ENCODE results near the gene CFAP57.

The CFAP57 gene

GRCh38 chr1:43234267-43234666 is 62.1 kb downstream of the CFAP57 start:
- Histone ChIP-seq H3K4me1 (ENCODE audit: control insufficient read depth, insufficient read depth, low read length) (peaks cover 53% of the 10 kb centered on the region), H3K9me3 (ENCODE audit: control insufficient read depth, low read length) (no peaks in the 10 kb centered on the region), H3K36me3 (ENCODE audit: control insufficient read depth, insufficient read depth, low read length) (no peaks in the 10 kb centered on the region), H3K4me3 (ENCODE audit: low read length) (no peak overlapping the region), H3K9ac (ENCODE audit: low read length) (no peak overlapping the region), H3K27me3 (ENCODE audit: control insufficient read depth, insufficient read depth, low read length) (no peaks in the 10 kb centered on the region)

DNA sequence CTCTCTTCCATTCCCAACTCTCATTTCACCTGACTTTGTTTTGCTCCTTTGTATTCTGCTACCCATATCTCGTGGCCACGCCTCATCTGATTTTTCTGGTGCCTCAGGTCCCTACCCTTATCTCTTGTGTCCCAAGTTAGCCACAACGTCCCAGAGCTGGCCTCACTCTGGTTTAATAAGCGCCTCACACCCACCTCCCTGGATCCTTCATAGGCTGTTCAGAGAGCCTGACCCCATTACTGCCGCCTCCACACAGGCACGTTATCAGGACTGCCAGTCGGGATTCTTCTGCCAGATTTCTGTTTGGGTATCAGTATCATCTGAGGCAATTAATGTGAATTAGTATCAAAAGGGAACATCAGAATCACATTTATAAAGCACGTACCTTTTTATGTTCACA is 62.9 kb downstream of the CFAP57 start:
- Histone ChIP-seq H3K9ac (ENCODE audit: low read length) (no peak overlapping the region), H3K36me3 (ENCODE audit: control insufficient read depth, insufficient read depth, low read length) (no peaks in the 10 kb centered on the region), H3K9me3 (ENCODE audit: control insufficient read depth, low read length) (no peaks in the 10 kb centered on the region), H3K27me3 (ENCODE audit: control insufficient read depth, insufficient read depth, low read length) (no peaks in the 10 kb centered on the region), H3K4me3 (ENCODE audit: low read length) (no peak overlapping the region), H3K4me1 (ENCODE audit: control insufficient read depth, insufficient read depth, low read length) (peaks cover 52% of the 10 kb centered on the region)

DNA sequence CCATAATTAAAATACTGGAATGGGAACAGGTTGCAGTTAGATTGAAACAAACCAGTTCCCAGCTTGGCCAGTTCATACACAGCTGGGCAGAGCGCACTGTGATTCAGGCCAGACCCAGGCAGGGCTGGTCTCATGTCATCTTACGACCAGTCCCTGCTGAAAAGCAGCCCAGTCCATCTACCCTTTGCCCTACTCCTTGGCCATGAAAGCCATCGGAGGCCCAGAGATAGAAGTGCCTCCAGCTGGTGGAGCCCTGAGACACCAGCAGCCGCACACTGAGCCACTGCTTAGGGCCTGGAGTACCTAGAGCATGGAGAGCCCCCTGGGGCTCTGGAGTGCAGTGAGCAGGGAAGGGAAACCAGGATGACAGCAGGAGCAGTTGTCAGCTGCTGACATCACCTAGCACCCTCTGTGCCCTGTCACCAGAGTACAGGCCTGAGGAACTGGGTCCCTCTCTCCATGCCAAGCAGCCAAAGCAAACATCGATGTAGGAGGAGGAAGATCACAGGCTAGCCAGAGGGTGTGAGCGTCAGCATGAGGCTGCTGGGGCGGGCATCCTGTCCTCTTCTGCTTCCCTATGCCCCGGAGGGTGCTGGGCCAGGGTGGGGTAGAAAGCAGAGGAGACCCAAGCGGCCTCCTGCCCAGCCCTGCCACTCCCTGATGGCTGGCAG is 63.5 kb downstream of the CFAP57 start:
- H3K9ac ChIP-seq (ENCODE audit: low read length): no peak overlapping the region
- no peak overlapping the region for H3K4me3 ChIP-seq (ENCODE audit: low read length)
- H3K9me3 ChIP-seq (ENCODE audit: control insufficient read depth, low read length): no peaks in the 10 kb centered on the region
- no peaks in the 10 kb centered on the region for H3K36me3 ChIP-seq (ENCODE audit: control insufficient read depth, insufficient read depth, low read length)
- no peaks in the 10 kb centered on the region for H3K27me3 ChIP-seq (ENCODE audit: control insufficient read depth, insufficient read depth, low read length)
- H3K4me1 ChIP-seq (ENCODE audit: control insufficient read depth, insufficient read depth, low read length): peaks cover 47% of the 10 kb centered on the region

- H3K9ac ChIP-seq (ENCODE audit: low read length): no peak overlapping the region
- H3K4me3 ChIP-seq (ENCODE audit: low read length): no peak overlapping the region
- H3K27me3 ChIP-seq (ENCODE audit: control insufficient read depth, insufficient read depth, low read length): no peaks in the 10 kb centered on the region
- H3K9me3 ChIP-seq (ENCODE audit: control insufficient read depth, low read length): no peaks in the 10 kb centered on the region
- no peaks in the 10 kb centered on the region for H3K36me3 ChIP-seq (ENCODE audit: control insufficient read depth, insufficient read depth, low read length)
- peaks cover 41% of the 10 kb centered on the region for H3K4me1 ChIP-seq (ENCODE audit: control insufficient read depth, insufficient read depth, low read length)
Observed at GRCh38 chr1:43237121-43237520, 65.0 kb downstream of the CFAP57 start.

DNA sequence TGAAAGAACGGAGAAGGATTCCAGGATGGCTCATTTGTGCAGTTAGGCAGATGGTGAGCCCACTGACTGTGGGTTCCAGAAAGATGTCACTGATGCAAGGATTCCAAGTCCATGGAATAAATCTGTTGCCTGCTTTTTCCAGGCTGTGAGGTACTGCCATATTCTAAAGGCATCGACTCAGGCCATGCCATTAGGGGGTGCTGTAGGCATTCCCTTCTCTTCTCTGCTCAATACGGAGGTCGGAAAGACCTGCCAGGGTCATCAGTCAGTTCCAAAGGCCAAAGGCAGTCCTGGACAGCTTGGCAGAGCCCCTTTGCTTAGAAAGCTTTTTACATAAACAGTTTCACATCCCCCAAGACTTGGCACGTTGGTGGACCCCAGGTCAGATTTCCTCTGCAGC is 66.0 kb downstream of the CFAP57 start:
- no peak overlapping the region for H3K4me3 ChIP-seq (ENCODE audit: low read length)
- no peaks in the 10 kb centered on the region for H3K36me3 ChIP-seq (ENCODE audit: control insufficient read depth, insufficient read depth, low read length)
- no peak overlapping the region for H3K9ac ChIP-seq (ENCODE audit: low read length)
- no peaks in the 10 kb centered on the region for H3K27me3 ChIP-seq (ENCODE audit: control insufficient read depth, insufficient read depth, low read length)
- H3K4me1 ChIP-seq (ENCODE audit: control insufficient read depth, insufficient read depth, low read length): peaks cover 34% of the 10 kb centered on the region
- no peaks in the 10 kb centered on the region for H3K9me3 ChIP-seq (ENCODE audit: control insufficient read depth, low read length)

DNA sequence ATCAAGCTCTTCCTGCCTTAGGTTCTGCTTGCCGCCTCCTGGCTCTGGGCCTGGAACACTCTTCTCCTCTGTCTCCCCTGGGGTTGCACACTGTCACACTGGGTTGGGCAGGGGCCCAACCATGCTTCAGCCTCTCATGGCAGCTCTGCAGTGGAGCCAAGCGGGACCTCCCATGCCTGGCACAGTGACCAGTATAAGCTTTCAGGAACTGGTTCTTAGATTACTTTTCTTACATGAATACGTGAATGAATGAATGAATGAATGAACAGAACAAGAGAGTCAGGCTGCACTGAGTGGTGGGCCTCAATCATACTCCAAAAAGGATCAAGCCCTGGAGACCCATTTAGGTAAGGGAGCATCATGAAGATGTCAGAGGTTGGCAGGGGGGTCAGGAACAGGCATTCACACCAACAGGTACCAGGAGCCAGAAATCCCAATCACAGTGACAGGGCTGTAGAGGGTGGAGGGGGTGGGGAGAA is 66.9 kb downstream of the CFAP57 start:
- H3K4me3 ChIP-seq (ENCODE audit: low read length): no peak overlapping the region
- H3K36me3 ChIP-seq (ENCODE audit: control insufficient read depth, insufficient read depth, low read length): no peaks in the 10 kb centered on the region
- no peaks in the 10 kb centered on the region for H3K9me3 ChIP-seq (ENCODE audit: control insufficient read depth, low read length)
- no peaks in the 10 kb centered on the region for H3K27me3 ChIP-seq (ENCODE audit: control insufficient read depth, insufficient read depth, low read length)
- H3K4me1 ChIP-seq (ENCODE audit: control insufficient read depth, insufficient read depth, low read length): peaks cover 29% of the 10 kb centered on the region
- H3K9ac ChIP-seq (ENCODE audit: low read length): no peak overlapping the region

DNA sequence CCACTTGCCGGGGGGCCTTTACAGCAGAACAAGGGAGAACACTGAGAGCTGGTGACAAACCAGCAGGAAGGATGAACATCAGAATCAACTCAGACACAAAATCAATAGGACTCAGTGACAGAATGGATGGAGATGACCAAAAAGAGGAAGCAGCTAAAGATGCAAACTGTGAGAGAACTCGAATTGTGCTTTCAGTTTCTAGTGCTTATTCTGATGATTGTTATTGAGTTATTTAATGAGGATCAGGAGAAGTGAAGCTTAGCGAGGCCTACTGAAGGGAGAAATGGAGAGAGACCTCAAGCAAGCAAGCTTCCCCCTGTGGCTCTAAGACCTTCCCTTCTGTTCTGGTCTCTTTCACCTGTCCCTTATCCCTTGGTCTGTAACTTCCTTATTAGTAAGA is 67.4 kb downstream of the CFAP57 start:
- H3K36me3 ChIP-seq (ENCODE audit: control insufficient read depth, insufficient read depth, low read length): no peaks in the 10 kb centered on the region
- H3K9ac ChIP-seq (ENCODE audit: low read length): no peak overlapping the region
- no peak overlapping the region for H3K4me3 ChIP-seq (ENCODE audit: low read length)
- H3K9me3 ChIP-seq (ENCODE audit: control insufficient read depth, low read length): no peaks in the 10 kb centered on the region
- no peaks in the 10 kb centered on the region for H3K27me3 ChIP-seq (ENCODE audit: control insufficient read depth, insufficient read depth, low read length)
- H3K4me1 ChIP-seq (ENCODE audit: control insufficient read depth, insufficient read depth, low read length): peaks cover 27% of the 10 kb centered on the region

DNA sequence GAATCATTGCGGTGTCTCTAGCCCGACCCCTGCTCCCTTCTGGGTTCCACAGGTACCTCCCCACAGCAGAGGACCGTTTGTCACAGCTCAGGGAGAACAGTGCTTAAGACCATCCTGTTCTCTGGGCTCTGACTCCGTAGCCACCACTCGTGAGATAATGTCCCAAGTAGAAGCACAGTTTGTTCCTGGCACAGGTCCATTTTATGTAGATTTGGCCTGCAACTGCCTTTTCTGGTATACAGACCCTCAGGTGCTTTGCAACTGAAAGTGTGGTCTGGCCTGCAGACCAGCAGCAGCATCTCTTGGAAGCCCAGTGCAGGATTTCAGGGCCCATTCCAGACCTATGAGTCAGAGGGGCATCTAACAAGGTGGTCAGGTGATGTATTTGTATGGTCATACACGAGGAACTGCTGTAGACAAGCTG is 69.3 kb downstream of the CFAP57 start:
- Histone ChIP-seq H3K9ac (ENCODE audit: low read length) (no peak overlapping the region), H3K36me3 (ENCODE audit: control insufficient read depth, insufficient read depth, low read length) (no peaks in the 10 kb centered on the region), H3K4me1 (ENCODE audit: control insufficient read depth, insufficient read depth, low read length) (peaks cover 10% of the 10 kb centered on the region), H3K27me3 (ENCODE audit: control insufficient read depth, insufficient read depth, low read length) (no peaks in the 10 kb centered on the region), H3K9me3 (ENCODE audit: control insufficient read depth, low read length) (no peaks in the 10 kb centered on the region), H3K4me3 (ENCODE audit: low read length) (no peak overlapping the region)

GRCh38 chr1:43243299-43243698 is 71.2 kb downstream of the CFAP57 start:
- Histone ChIP-seq H3K4me1 (ENCODE audit: control insufficient read depth, insufficient read depth, low read length) (peaks cover 14% of the 10 kb centered on the region), H3K9me3 (ENCODE audit: control insufficient read depth, low read length) (no peaks in the 10 kb centered on the region), H3K36me3 (ENCODE audit: control insufficient read depth, insufficient read depth, low read length) (no peaks in the 10 kb centered on the region), H3K9ac (ENCODE audit: low read length) (no peak overlapping the region), H3K4me3 (ENCODE audit: low read length) (no peak overlapping the region), H3K27me3 (ENCODE audit: control insufficient read depth, insufficient read depth, low read length) (no peaks in the 10 kb centered on the region)

DNA sequence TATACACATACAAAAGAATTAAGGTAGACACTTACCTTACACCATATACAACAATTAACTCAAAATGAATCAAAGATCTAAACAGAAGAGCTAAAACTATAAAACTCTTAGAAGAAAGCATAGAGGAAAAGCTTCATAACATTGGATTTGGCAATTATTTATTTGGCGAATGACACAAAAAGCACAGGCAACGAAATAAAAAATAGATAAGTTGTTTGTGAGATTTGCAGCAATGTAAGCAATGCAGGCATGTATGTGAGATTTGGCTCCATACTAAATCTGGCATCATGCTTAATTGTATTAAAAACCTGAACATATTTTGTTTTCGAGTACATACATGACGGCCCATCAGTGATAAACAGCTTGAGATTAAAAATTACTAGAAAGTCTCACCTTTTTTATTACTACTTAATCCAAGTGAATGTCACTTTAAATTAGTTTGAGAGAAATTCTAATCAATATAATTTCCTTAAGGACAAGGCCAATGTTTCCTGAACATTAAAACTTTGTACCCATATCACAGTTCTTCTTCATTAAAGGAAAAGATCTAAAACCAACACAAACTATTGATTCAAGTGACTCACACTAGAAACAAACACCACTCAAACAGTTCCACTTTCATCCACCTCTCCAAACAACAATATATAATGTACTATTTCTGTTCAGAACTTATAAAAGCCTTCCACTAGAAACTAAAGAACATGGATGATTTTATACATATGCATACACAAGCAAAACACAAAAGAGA is 74.5 kb downstream of the CFAP57 start:
- peaks cover 8% of the 10 kb centered on the region for H3K4me1 ChIP-seq (ENCODE audit: control insufficient read depth, insufficient read depth, low read length)
- H3K36me3 ChIP-seq (ENCODE audit: control insufficient read depth, insufficient read depth, low read length): no peaks in the 10 kb centered on the region
- H3K27me3 ChIP-seq (ENCODE audit: control insufficient read depth, insufficient read depth, low read length): no peaks in the 10 kb centered on the region
- H3K9ac ChIP-seq (ENCODE audit: low read length): no peak overlapping the region
- H3K4me3 ChIP-seq (ENCODE audit: low read length): no peak overlapping the region
- H3K9me3 ChIP-seq (ENCODE audit: control insufficient read depth, low read length): no peaks in the 10 kb centered on the region

DNA sequence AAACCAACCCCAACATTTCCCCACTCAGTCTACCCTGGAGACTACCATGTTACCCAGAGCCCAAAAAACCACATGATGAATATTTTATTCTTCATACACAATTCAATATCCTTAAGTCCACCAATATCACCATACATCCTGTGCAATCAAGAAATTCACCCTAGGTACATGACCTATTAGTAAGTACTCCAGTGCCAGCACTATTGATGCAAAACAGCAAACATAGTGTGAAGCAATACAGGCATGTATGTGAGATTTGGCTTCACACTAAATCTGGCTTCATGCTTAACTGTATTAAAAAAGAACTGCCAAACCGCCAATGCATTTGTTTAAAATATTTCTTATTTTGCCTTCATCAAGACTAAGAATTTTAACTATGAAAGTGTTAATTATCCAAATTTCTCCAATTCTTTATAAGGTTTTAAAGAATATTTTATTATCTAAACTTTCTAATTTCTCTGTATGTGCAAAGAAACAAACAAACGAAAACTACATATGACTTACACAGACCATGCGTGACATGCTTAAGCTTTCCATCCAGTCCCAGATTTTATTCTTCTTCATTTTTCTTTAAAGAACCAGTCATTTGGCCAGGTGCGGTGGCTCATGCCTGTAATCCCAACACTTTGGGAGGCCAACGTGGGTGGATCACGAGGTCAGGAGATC is 75.3 kb downstream of the CFAP57 start:
- Histone ChIP-seq H3K9me3 (ENCODE audit: control insufficient read depth, low read length) (no peaks in the 10 kb centered on the region), H3K36me3 (ENCODE audit: control insufficient read depth, insufficient read depth, low read length) (no peaks in the 10 kb centered on the region), H3K4me3 (ENCODE audit: low read length) (no peak overlapping the region), H3K4me1 (ENCODE audit: control insufficient read depth, insufficient read depth, low read length) (peaks cover 8% of the 10 kb centered on the region), H3K27me3 (ENCODE audit: control insufficient read depth, insufficient read depth, low read length) (no peaks in the 10 kb centered on the region), H3K9ac (ENCODE audit: low read length) (no peak overlapping the region)

GRCh38 chr1:43250351-43250761 is 78.2 kb downstream of the CFAP57 start:
- Histone ChIP-seq H3K36me3 (ENCODE audit: control insufficient read depth, insufficient read depth, low read length) (no peaks in the 10 kb centered on the region), H3K9me3 (ENCODE audit: control insufficient read depth, low read length) (no peaks in the 10 kb centered on the region), H3K27me3 (ENCODE audit: control insufficient read depth, insufficient read depth, low read length) (no peaks in the 10 kb centered on the region), H3K4me1 (ENCODE audit: control insufficient read depth, insufficient read depth, low read length) (peaks cover 21% of the 10 kb centered on the region), H3K9ac (ENCODE audit: low read length) (no peak overlapping the region), H3K4me3 (ENCODE audit: low read length) (no peak overlapping the region)

Data from mucosa of stomach (tissue), 1 donor.